Measurements from ENCODE around the gene MLLT6. TPM values are rescaled to one million over a fixed set of nuclear protein-coding genes. Genes with fewer than 3 reads are reported as not detected.
A peak's percentile ranks its signal among the peaks of the same experiment; 100 is the strongest.

The MLLT6 gene
- total RNA-seq, 6 experiments from 2014 or later, result 10.1 to 30.9 (median 25.6) TPM

DNA sequence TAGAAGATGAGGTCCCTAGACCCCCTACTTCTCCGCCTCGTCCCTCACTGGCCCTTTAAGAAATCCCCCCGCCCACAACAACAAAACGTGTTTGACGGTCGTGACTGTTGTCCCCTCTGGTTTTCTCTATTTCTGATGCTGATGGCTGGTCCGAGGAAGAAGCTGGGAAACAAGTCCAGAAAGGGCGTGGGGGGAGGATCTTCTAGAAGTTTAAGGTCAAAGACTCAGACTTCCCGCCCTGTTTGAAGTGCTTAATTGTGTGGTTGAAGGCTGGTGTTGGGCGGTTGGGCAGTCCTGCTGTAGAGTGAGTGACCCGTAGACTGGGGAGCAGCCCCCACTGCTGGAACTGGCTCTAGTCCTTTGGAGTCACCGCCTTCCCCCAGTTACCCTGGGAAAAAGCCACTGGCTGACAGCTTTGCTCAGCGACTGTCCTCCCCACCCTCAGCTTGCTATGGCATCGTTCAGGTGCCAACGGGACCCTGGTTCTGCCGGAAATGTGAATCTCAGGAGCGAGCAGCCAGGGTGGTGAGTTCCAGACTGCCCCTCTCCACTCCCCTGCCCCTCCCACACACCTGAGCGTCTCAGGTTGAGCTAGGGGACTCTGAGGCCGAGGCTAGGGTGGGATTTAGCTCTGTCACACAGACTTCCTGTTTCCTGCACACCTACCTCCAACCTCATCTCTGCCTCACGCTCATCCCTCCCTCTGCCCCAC, 1.6 kb downstream of the MLLT6 start:
- intact Hi-C loops (cut with DNase I), result no loop called here
- Histone ChIP-seq H3K27me3 (no peaks in the 10 kb centered on the region), H3K27ac (peak overlapping the region in 1 of 3 donors; percentile 78), H3K4me1 (peaks cover 0 to 7% (median 3%) of the 10 kb centered on the region in 4 donors), H3K9me3 (no peaks in the 10 kb centered on the region), H3K36me3 (peaks cover 0 to 6% (median 3%) of the 10 kb centered on the region in 4 donors), H3K4me3 (peak overlapping the region; percentile 55 to 82 (median 57))
- no peak for DNase-seq
- no peak for ATAC-seq
- no peak for TF ChIP-seq POLR2A (IDR thresholded peaks at IDR 0.05)
- TF ChIP-seq, protein P1, sequence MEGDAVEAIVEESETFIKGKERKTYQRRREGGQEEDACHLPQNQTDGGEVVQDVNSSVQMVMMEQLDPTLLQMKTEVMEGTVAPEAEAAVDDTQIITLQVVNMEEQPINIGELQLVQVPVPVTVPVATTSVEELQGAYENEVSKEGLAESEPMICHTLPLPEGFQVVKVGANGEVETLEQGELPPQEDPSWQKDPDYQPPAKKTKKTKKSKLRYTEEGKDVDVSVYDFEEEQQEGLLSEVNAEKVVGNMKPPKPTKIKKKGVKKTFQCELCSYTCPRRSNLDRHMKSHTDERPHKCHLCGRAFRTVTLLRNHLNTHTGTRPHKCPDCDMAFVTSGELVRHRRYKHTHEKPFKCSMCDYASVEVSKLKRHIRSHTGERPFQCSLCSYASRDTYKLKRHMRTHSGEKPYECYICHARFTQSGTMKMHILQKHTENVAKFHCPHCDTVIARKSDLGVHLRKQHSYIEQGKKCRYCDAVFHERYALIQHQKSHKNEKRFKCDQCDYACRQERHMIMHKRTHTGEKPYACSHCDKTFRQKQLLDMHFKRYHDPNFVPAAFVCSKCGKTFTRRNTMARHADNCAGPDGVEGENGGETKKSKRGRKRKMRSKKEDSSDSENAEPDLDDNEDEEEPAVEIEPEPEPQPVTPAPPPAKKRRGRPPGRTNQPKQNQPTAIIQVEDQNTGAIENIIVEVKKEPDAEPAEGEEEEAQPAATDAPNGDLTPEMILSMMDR (IDR thresholded peaks at IDR 0.05), result no peak
- 27% methylated on average over 15 of the region's 20 CpGs for WGBS (ENCODE audit: insufficient coverage, low coverage, low lambda C conversion rate, missing lambda C conversion rate)

DNA sequence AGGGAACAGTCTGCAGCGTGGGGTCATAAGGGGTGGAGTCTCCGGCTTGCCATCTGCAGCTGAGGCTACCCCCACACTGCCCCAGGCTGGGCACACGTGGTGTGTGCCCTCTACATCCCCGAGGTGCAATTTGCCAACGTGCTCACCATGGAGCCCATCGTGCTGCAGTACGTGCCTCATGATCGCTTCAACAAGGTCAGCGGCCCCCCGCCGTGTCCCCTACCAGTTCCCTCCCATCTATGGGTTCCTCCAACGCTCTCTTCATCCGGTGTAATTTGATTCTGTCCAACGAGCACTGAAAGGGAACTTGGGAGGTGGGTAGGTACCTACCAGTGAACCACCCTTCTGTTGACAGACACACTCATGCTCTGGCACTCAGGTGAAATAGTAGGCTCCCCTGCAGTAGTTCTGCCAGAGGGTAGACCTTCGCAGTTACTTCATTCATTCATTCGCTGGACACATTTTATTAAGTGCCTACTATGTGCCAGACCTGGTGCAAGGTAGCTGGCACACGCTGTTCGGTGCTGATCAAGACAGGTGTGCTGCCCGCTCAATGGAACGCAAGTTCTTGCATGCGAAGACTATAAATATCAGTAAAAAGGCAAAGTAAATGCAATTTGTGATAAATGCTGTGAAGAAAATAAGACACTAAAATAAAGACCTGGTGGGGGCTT, 2.7 kb downstream of the MLLT6 start:
- Histone ChIP-seq H3K9me3 (no peaks in the 10 kb centered on the region), H3K4me3 (no peak overlapping the region), H3K4me1 (peaks cover 0 to 7% (median 3%) of the 10 kb centered on the region in 4 donors), H3K36me3 (peaks cover 0 to 9% (median 3%) of the 10 kb centered on the region in 4 donors), H3K27me3 (no peaks in the 10 kb centered on the region), H3K27ac (no peak overlapping the region)
- no peak for ATAC-seq
- intact Hi-C loops (cut with DNase I), result no loop called here
- WGBS (ENCODE audit: insufficient coverage, low coverage, low lambda C conversion rate, missing lambda C conversion rate), result 83% methylated on average over 12 of the region's 21 CpGs
- TF ChIP-seq, protein P1 (IDR thresholded peaks at IDR 0.05), result no peak
- TF ChIP-seq POLR2A (IDR thresholded peaks at IDR 0.05), result no peak
- no peak for DNase-seq

DNA sequence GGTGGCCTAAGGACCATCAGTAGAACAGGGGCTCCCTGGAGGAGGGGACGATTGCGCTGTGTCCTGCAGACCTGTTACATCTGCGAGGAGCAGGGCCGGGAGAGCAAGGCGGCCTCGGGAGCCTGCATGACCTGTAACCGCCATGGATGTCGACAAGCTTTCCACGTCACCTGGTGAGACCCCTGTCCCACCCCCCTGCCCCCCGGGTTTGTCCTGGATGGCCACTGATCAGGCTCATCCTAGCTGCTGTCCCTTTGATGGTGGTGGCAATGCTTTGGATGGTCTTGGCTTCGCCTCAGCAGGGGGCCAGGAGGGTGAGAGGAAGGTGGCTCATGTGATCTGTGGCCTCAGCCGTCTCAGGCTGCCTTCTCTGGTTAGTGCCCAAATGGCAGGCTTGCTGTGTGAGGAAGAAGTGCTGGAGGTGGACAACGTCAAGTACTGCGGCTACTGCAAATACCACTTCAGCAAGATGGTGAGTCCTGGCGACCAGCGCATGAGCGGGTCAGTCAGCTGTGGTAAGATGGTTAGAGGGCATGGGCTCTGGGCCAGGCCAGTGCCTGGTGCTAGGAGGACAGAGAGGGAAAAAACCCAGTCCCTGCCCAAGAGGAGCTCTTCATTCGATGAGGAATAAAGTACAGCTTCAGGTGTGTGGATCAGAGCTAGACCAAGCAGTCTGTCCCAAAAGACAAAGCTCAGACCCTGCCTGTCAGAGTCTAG, 4.2 kb downstream of the MLLT6 start:
- H3K9me3 ChIP-seq, result no peaks in the 10 kb centered on the region
- ATAC-seq (no peak), DNase-seq (no peak)
- H3K36me3 ChIP-seq, result peaks cover 0 to 9% (median 3%) of the 10 kb centered on the region in 4 donors
- H3K27ac ChIP-seq, result no peak overlapping the region
- no peak for TF ChIP-seq POLR2A (IDR thresholded peaks at IDR 0.05)
- 78% methylated on average over 7 of the region's 18 CpGs for WGBS (ENCODE audit: insufficient coverage, low coverage, low lambda C conversion rate, missing lambda C conversion rate)
- no peak overlapping the region for H3K4me3 ChIP-seq
- no peaks in the 10 kb centered on the region for H3K27me3 ChIP-seq
- H3K4me1 ChIP-seq, result no peaks in the 10 kb centered on the region
- intact Hi-C loops (cut with DNase I), result no loop called here

DNA sequence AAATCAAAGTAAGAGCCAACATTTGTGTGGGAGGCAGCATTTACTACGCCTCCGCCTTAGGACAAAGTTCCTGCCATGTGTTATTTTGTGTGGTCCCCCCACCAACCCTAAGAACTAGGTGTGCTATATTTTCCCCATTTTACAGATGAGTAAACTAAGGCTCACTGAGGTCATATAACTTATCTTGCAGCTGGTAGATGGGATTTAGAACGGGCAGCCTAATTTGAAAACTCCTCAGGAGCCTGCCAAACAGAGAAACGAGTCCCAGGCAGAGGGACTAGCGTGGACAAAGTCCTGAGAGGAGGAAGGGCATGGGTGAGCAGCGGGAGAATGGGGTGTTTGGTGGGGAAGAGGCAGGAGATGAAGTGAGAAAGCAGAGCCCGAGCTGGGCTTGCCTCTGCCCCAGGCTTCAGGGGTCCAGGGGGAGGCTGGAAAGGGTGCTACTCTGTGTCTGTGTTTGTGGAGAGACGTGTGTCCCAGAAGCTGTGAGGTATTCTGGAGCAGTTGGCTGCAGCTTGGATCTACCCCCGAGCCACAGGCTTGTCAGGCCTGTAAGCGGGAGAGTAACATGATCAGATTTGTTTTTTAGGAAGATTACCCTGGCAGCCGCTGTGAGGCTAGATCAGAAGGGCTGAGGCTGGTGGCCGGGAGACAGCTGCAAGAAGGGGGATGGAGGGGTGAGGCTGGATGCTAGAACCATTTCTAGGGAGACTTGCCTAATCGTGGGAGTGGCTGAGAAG, 5.0 kb downstream of the MLLT6 start:
- intact Hi-C loops (cut with DNase I), result no loop called here
- ATAC-seq (no peak), DNase-seq (no peak)
- TF ChIP-seq POLR2A (IDR thresholded peaks at IDR 0.05), result no peak
- TF ChIP-seq, protein P1 (IDR thresholded peaks at IDR 0.05), result no peak
- Histone ChIP-seq H3K27ac (no peak overlapping the region), H3K4me1 (no peaks in the 10 kb centered on the region), H3K36me3 (peaks cover 0 to 9% (median 3%) of the 10 kb centered on the region in 4 donors), H3K4me3 (no peak overlapping the region), H3K9me3 (no peaks in the 10 kb centered on the region), H3K27me3 (no peaks in the 10 kb centered on the region)
- WGBS (ENCODE audit: insufficient coverage, low coverage, low lambda C conversion rate, missing lambda C conversion rate), result 71% methylated on average over 10 of the region's 13 CpGs

All from right lobe of liver (tissue), 6 donors.